HG02571 (cell line): ENCODE measurements around the gene DDX54.
"Not testable (repeated sequence)": the region's sequence is repeated elsewhere in the genome, so short reads cannot be mapped to it uniquely, and the experiment has no call there.

Experiments
- ATAC-seq: cut with Tn5 transposase; IDR thresholded peaks from one replicate; pipeline ENCODE4 v1.9.1; 2021; ENCODE audit warnings: mild to moderate bottlenecking, moderate library complexity; ENCODE audit not compliant: unreplicated experiment

DDX54 gene

DNA sequence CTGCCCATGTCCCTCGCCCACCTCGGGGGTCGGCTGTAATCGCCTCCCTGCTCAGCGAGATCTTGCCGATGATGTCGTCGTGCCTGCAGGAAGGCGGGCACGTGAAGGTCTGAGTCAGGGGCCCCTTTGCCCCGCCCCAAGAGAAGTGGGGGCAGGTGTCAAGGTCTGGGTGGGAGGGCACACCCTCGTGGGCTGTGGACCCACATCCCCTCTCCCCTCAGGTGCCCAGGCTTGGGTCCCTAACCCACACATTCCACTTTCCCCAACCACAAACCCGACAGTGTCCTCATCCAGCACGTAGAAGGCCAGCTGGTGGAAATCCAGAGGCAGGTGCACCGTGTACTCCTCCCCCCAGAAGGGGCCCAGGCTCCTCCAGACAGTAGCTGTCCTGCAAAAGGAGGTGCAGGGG lies 57.5 kb downstream of the DDX54 start:
- no peak for ATAC-seq

DNA sequence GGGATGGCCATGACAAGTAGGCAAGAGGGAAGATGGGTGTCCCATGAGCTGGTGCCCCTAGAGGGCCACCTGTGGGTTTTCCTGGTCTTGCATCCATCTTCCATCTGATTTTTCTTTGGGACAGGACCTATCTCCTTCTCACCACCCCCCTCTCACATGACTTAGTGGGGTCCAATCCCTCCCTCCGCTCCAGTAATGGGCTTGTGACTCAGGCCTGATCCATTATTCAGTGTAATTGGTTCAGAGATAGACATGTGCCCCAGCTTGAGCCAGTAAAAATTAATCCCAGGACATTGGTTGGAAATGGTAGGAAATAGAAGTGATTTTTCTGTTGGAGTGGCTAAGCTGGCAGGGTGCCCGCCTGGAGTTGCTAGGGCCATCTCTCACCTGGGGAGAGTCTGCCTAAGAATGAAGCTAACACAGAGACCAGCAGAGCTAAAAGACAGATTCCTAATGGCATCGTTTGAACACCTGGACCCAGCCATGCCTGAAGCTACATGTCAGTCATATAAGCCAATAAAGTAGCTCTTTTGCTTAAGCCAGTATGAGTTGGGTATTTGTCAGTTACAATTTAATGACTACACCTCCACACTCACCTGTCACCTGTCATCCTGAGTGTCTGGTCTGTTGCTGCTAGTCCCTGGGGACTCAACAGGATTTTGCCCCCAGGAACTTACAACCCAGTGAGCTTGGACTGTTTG lies 64.5 kb downstream of the DDX54 start:
- ATAC-seq: no peak

DNA sequence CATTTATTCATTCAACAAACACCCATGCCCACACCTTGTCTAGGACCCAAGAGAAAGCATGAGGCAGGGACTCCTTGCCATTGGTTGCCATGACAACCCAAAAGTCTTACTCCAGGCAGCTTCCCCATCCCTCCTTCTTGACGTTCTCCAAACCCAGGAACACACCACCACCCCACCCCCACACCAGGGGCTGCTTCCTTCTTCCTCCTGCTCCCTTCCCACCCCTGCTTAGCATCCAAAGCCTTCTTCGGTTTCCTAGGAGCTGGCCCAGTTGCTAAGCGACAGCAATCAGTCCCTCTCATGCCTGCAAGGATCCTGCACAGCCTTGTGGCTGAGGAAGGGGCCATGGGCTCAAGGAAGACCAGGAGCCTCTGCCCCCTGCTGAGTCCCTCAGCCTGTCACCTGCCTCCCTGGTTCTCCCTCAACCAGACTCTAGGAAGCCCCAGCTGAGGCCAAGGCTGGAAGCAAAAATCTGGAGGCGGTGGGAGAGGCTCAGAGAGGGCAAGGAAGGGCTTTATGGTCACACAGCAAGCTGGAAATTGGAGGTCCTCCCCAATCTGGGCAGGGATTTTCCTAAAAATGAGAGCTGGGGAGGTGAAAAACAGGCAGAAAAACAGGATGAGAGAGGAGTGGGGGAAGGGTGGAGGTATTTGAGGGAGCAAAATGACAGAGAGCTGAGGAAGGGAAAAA lies 65.2 kb downstream of the DDX54 start:
- no peak for ATAC-seq

DNA sequence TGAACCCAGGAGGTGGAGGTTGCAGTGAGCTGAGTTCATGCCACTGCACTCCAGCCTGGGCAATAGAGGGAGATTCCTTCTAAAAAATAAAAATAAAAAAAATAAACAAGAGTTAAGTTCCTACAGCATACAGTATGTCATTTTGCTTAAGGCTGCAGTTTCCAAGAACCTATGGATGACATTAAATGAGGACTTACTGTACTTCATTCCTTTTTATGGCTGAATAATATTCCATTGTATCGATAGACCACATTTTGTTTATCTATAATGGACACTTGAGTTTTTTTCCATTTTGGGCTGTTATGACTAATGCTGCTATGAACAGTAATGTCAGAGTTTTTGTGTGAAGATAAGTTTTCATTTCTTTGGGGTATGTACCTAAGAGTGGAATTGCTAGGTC lies 67.1 kb downstream of the DDX54 start:
- ATAC-seq: no peak

DNA sequence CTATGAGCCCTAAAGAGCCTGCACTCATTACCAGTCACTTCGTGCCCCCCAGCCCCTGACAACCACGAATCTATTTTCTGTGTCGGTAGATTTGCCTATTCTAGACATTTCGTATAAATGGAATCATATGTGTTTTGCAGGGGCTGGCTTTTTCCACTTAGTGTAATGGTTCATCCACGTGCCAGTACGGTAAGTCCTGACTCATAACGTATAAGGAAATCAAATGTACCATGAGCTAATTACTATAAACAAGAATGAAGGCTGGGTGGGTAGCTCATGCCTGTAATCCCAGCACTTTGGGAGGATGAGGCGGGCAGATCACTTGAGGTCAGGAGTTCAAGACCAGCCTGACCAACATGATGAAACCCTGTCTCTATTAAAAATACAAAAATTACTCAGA lies 67.6 kb downstream of the DDX54 start:
- ATAC-seq: not testable (repeated sequence)

DNA sequence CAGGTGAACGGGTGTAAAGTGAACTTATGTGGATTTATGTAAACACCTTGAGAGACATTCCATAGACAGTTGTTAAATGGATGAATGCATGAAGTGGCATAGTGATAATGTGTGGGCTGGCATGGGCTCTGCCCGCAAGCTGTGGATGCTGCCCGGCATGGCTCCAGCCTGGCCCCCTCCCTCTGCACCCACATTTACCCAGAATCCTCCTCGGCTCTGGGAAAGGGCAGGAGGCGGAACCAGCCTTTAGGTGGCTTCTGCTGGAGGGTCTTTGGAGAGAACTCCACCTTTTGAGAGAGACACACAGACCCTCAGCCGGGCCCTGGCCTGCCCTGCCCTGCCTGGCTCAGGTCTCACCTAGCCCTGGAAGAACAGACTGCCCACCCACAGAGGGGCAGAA lies 68.4 kb downstream of the DDX54 start:
- ATAC-seq: no peak

DNA sequence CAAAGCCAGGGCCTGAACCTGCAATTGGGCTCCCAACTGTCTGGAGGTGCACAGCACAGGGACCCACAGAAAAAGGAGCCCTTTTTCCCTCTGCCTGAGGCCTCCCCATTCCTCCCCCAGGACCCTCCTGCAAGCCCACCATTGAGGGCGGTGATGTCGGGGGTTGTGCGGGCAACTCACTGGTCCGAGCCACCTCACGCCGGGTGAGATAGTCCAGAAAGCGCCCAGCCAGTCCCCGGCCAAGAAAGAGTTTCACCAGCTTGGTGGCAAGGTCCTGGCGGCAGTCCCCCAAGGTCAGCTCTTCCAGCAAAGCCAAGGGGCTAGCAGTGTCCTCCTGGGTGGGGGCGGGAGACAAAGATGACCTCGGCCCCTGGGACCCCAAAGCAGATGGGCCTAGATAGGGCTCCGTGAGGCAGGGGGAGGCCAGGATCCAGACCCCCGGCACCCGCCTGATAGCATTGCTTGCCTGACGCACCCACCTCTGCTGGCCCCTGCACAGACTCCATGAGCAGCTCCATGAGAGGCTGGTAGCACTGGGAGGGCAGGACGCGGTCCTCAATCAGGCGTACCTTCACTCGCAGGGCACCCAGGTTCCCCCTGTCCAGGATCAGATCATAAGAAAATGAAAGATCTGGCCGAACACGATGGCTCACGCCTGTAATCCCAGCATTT lies 69.7 kb downstream of the DDX54 start:
- ATAC-seq: no peak

DNA sequence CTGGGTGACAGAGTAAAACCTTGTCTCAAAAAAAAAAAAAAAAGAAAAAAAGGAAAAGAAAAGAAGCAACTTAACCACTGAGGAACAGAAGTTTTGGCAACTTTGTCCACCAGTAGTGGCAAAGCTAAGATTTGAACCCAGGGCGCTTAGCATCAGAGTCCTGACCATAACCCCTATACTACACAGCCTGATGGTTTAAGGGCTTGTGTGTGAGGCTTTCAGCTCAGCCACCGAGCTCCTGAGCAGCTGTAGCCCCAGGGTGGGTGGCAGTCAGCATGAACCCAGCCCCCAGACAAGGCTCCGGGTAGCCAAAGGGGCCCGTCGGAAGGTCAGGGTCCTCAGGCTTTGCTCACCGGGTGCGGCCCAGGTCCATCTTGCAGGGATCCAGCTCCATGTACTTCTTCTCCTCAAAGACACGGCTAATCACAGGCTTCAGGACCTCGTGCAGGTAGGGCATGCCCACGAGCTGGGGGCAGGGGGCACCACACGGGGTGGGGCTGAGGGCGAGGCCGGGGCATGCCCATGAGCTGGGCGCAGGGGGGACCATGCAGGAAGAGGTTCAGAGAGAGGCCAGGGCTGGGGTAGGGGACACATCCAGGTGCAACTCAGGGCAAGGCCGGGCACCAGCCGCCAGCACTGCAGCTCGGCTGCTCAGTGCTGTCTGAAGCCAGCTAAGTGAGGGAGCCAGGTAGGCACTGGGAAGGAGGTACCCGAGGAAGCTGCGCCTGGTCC lies 70.7 kb downstream of the DDX54 start:
- no peak for ATAC-seq

DNA sequence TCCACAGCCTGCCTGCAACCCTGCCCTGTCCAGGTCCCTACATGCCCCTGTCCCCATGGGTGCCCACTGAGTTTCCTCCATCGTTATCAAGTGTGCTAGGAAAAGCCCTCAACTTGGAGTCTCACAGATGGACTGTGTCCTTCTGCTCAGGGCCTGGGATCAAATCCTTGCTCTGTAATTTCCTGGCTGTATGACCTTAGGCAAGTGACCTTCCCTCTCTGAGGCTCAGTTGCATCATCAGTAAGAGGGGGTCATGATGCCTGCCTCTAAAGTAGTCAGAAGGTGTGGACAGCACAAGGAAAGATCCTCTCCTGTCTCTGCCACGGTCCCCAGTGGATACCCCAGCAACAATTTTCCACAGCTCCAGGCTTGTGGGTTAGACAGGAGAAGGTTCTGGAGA lies 71.9 kb downstream of the DDX54 start:
- ATAC-seq: no peak

DNA sequence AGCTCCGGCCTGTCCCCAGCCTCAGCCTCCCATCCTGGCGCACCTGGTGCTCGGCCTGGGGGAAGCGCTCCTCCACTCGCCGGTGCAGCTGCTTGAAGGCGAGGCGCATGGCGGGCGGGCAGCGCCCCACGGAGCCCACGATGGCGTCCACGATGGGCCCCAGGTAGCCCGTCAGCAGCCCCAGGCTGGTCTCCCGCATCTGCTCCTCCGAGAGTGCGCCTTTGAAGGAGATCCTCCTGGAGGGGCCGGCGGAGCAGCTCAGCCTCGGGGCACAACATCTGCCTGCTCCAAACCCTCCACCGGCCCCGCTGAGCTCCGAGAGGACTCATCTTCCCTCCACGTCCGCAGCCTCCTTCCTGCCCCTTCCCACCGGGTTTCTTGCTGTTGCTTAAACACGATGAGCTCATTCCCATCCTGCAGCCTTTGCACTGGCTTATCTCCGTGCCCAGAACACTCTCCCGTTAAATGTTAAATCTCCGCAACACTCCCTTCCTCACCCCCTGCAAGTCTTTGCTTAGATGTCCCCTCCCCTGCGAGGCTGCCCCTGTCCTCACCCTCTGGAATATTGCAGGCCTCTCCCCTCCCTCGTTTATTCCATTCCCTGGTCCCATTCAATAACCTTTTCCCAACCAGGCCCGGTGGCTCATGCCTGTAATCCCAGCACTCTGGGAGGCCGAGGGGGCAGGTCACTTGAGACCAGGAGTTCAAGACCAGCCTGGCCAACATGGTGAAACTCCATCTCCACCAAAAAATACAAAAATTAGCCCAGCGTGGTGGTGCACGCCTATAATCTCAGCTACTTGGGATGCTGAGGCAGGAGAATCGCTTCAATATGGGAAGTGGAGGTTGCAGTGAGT lies 73.0 kb downstream of the DDX54 start:
- ATAC-seq: no peak

DNA sequence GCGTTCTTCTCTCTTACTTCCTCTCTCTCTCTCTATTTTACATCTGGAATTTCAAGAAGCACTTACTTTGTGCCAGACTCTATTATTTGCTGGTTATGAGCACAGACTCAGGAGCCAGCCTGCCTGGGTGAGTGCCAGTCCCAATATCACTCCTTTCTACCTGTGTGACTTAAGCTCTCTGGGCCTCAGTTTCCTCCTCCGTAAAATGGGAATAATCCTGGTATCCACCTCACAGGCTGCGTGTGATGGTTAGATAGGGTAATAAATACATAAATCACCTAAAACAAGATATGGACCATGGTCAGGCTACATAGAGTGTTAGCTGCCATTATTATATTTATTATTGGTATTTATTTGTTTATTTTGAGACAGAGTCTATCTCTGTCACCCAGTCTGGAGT lies 74.0 kb downstream of the DDX54 start:
- ATAC-seq: no peak

DNA sequence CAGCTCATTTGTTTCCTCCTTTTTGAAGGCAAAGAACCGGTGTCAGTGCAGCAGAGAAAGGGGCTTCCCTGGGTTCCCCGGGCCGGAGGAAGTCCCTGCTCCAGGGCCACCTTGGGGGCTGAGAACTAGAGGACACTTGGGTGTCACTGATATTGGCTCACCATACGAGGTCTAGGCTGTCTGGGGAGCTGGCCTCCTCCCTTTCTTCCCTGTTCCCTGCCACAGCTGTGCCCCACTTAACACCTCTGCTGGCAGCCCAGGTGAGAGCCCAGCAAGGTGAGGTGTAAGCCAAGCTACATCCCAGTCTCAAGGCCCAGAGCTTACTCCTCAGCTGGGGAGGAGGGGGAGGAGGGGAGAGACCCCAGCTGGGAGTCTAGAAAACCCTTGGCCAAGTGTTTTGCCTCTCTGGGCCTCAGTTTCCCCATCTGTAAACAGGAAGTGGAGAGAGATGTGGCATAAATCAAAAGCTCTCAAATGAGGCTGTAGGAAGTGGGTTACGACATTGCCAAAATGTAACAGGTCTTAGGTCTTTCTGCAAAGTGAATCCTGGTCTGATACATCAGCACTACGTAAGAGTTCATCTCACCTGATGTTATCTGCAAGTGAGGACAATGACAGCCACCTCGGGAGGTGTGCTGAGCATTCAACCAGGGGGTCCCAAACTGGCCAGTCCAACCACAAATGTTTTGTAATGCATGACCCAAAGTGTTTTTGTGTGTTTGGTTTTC lies 75.2 kb downstream of the DDX54 start:
- ATAC-seq: no peak

DNA sequence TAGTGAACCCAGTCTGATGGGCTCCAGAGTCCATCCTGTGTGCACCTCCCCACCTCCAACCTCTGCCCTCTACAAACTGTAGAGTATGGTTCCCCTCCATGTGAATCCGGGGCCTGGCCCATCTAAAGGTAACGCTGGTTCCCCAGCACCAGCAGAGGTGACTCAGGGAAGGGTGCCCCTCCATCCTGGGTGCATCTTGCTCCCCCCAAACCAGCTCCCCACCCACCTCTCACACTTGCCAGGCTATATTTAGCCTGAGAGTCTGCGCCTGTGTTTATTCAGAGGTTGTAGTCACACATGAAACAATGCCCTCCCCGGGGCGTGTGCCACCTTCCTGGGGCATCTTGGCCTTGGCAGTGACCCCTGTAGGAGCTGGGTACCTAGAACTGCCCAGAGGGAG lies 75.9 kb downstream of the DDX54 start:
- no peak for ATAC-seq

DNA sequence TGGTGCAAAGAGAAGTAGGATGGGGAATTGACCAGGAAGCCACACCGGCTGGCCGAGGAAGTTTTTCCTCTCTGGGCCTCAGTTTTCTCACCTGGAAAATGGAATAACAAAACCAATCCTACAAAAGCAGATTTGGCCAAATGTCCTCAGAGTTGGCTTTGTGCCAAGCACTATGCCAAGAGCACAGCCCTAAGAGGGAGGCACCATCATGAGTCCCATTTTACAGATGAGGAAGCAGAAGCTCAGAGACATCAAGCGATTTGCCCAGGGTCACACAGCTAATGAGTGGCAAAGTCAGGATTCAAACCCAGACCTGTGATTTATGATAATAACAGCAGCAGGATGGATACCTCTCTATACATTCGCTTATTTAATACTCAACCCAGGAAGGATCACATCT lies 77.0 kb downstream of the DDX54 start:
- no peak for ATAC-seq
